Chondrocyte (in vitro differentiated cells): ENCODE data around the gene CBR1. TPM values are rescaled to one million over a fixed set of nuclear protein-coding genes. Genes with fewer than 3 reads are reported as not detected.
"Not testable (repeated sequence)": the region's sequence is repeated elsewhere in the genome, so short reads cannot be mapped to it uniquely, and the experiment has no call there.

Experiments
- DNase-seq: peaks from one replicate; pipeline ENCODE4 v3.0.0; 2021; ENCODE audit warnings: mixed read lengths, low spot score
- H3K27ac Mint-ChIP-seq: one replicate; pipeline ENCODE4 v1.8.0; 2021; ENCODE audit warnings: mild to moderate bottlenecking, moderate library complexity, mixed read lengths; ENCODE audit not compliant: unreplicated experiment
- H3K27me3 Mint-ChIP-seq: 2 replicates; pipeline ENCODE4 v1.8.0; 2021; ENCODE audit warnings: low read depth, mixed read lengths
- H3K36me3 Mint-ChIP-seq: 2 replicates; pipeline ENCODE4 v1.8.0; 2021; ENCODE audit warnings: low read depth, mixed read lengths
- H3K4me1 Mint-ChIP-seq: 2 replicates; pipeline ENCODE4 v1.8.0; 2021; ENCODE audit warnings: low read depth, mild to moderate bottlenecking, mixed read lengths
- H3K4me3 Mint-ChIP-seq: one replicate; pipeline ENCODE4 v1.8.0; 2021; ENCODE audit warnings: mild to moderate bottlenecking, moderate library complexity, mixed read lengths; ENCODE audit not compliant: unreplicated experiment
- H3K9me3 Mint-ChIP-seq: 2 replicates; pipeline ENCODE4 v1.8.0; 2021; ENCODE audit warnings: low read depth, mixed read lengths
- total RNA-seq: library from RNA; stranded (reverse); gene quantifications from 3 replicates; pipeline ENCODE4 v1.2.1, GENCODE V29; 2021
- TF ChIP-seq, protein P1 (sequence below): fragments of 200-600 bp; sonication (generic); IDR thresholded peaks from 2 replicates; pipeline ENCODE4 v1.5.0; 2021; ENCODE audit warnings: antibody characterized with exemption, mild to moderate bottlenecking, moderate library complexity

CBR1 gene
- total RNA-seq, 1 donor from 2014 or later = 17.6 TPM

DNA sequence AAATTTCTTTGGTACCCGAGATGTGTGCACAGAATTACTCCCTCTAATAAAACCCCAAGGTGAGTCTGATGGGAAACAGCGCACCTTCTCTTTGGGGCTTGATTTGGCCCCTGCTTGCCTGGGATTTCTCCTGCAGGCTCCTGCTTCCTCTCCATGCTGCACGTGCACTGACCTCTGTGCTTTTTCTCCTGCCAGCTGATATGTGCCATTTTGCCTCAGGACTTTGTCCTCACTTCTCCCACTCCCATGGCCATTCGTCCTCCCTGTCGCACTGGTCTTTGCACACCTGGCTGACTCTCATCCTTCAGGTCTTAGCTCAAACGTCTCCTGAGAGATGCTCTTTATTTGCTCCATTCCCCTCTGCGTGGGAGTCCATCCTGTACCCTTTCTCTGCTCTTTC is 1.2 kb downstream of the CBR1 start:
- Mint-ChIP-seq H3K4me3 (peak overlapping the region; percentile 75), H3K27ac (no peak overlapping the region), H3K36me3 (peaks cover 7% of the 10 kb centered on the region), H3K9me3 (peaks cover 8% of the 10 kb centered on the region), H3K4me1 (peaks cover 15% of the 10 kb centered on the region), H3K27me3 (peaks cover 2% of the 10 kb centered on the region)
- TF ChIP-seq, protein P1, sequence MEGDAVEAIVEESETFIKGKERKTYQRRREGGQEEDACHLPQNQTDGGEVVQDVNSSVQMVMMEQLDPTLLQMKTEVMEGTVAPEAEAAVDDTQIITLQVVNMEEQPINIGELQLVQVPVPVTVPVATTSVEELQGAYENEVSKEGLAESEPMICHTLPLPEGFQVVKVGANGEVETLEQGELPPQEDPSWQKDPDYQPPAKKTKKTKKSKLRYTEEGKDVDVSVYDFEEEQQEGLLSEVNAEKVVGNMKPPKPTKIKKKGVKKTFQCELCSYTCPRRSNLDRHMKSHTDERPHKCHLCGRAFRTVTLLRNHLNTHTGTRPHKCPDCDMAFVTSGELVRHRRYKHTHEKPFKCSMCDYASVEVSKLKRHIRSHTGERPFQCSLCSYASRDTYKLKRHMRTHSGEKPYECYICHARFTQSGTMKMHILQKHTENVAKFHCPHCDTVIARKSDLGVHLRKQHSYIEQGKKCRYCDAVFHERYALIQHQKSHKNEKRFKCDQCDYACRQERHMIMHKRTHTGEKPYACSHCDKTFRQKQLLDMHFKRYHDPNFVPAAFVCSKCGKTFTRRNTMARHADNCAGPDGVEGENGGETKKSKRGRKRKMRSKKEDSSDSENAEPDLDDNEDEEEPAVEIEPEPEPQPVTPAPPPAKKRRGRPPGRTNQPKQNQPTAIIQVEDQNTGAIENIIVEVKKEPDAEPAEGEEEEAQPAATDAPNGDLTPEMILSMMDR = no peak
- DNase-seq = no peak

DNA sequence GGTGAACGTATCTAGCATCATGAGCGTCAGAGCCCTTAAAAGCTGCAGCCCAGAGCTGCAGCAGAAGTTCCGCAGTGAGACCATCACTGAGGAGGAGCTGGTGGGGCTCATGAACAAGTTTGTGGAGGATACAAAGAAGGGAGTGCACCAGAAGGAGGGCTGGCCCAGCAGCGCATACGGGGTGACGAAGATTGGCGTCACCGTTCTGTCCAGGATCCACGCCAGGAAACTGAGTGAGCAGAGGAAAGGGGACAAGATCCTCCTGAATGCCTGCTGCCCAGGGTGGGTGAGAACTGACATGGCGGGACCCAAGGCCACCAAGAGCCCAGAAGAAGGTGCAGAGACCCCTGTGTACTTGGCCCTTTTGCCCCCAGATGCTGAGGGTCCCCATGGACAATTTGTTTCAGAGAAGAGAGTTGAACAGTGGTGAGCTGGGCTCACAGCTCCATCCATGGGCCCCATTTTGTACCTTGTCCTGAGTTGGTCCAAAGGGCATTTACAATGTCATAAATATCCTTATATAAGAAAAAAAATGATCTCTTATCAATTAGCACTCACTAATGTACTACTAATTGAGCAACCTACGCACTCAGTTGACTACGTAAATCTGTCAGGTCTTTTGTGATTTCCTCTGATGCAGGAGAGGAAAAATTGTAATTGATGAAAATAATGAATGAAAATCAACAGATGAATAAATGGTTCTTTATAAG is 2.8 kb downstream of the CBR1 start:
- peaks cover 15% of the 10 kb centered on the region for H3K4me1 Mint-ChIP-seq
- DNase-seq = no peak
- peaks cover 7% of the 10 kb centered on the region for H3K9me3 Mint-ChIP-seq
- no peak overlapping the region for H3K4me3 Mint-ChIP-seq
- peaks cover 7% of the 10 kb centered on the region for H3K36me3 Mint-ChIP-seq
- H3K27ac Mint-ChIP-seq = no peak overlapping the region
- TF ChIP-seq, protein P1 = no peak
- peaks cover 5% of the 10 kb centered on the region for H3K27me3 Mint-ChIP-seq

DNA sequence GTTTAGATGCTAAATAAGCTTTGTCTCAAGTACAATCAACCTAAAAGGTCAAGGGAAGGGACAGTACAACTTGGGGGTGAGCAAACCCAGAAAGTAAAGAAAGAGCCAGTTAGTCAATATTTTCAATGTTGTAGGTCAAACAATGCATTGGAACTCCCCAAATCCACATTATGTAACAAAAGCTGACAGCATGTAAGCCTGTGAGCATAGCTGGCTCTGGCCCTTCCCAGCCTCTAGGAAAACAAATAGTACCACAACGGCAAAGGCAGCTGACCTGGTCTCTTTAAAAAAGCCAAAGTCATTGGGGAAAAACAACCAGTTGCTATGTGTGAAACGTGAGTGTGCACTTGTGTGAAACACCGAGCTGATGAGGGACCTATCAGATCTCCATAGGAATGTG is 3.4 kb downstream of the CBR1 start:
- H3K27me3 Mint-ChIP-seq = peaks cover 5% of the 10 kb centered on the region
- H3K27ac Mint-ChIP-seq = no peak overlapping the region
- peaks cover 7% of the 10 kb centered on the region for H3K36me3 Mint-ChIP-seq
- H3K4me1 Mint-ChIP-seq = peaks cover 15% of the 10 kb centered on the region
- DNase-seq = no peak
- TF ChIP-seq, protein P1 = no peak
- no peak overlapping the region for H3K4me3 Mint-ChIP-seq
- H3K9me3 Mint-ChIP-seq = peaks cover 6% of the 10 kb centered on the region

DNA sequence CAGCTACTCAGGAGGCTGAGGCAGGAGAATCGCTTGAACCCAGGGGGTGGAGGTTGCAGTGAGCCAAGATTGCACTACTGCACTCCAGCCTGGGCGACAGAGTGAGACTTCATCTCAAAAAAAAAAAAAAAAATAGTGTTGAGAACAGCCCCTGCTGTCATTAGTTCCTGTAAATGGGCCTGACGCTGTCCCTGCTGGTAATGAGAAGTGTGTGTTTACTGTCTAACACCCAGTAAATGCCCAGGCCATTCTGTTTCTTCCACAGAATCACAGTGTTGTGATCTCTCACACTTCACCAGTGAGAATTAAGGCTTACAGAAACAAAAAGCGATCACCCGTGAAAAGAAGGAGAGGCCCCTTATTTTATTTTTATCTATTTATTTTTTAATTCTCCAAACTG is 4.1 kb downstream of the CBR1 start:
- not testable (repeated sequence) for H3K4me3 Mint-ChIP-seq, H3K36me3 Mint-ChIP-seq, H3K27ac Mint-ChIP-seq, H3K27me3 Mint-ChIP-seq, H3K9me3 Mint-ChIP-seq, DNase-seq
- H3K4me1 Mint-ChIP-seq = peaks cover 15% of the 10 kb centered on the region

DNA sequence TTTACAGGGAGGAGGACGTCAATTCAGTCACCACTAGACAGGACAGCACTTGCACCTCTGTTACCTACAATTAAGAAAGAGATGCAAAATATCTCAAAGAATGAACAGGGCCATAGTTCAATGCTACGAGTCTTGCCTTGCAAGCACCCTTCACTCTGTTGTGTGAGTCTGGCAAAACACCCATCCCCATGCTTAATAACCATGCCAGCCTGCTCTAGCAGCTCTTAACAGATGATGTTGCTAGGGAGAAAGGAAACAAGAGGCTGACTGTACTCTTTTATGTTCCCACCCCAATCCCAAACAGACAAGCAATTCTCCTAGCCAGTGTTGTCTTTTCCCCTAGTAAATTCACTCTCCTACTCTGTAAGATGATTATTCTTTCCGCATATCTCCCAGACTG is 5.3 kb downstream of the CBR1 start:
- Mint-ChIP-seq H3K27ac (no peak overlapping the region), H3K4me1 (peaks cover 13% of the 10 kb centered on the region), H3K4me3 (no peak overlapping the region), H3K36me3 (peaks cover 2% of the 10 kb centered on the region), H3K9me3 (no peaks in the 10 kb centered on the region), H3K27me3 (peaks cover 5% of the 10 kb centered on the region)
- no peak for DNase-seq
- TF ChIP-seq, protein P1 = no peak

DNA sequence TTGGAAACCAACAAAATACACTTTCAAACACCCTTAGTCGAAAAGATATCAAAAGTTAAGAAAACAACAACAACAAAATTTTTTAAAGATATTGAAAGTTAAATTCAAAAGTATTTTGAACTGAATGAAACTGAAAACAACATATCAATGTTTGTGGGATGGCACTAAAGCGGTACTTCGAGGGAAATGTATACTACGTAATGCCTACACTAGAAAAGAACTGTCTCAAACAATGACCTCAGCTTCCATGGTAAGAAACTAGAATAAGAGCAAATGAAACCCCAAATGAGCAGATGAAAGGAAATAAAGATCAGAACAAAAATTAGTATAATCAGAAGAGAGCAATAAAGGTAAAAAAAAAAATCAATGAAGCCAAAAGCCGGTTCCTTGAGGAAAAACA is 6.1 kb downstream of the CBR1 start:
- Mint-ChIP-seq H3K4me1 (peaks cover 6% of the 10 kb centered on the region), H3K9me3 (no peaks in the 10 kb centered on the region), H3K27me3 (peaks cover 5% of the 10 kb centered on the region), H3K4me3 (no peak overlapping the region), H3K27ac (no peak overlapping the region), H3K36me3 (no peaks in the 10 kb centered on the region)
- TF ChIP-seq, protein P1 = no peak
- no peak for DNase-seq
